ENCODE results near the gene NT5M.

The NT5M gene

DNA sequence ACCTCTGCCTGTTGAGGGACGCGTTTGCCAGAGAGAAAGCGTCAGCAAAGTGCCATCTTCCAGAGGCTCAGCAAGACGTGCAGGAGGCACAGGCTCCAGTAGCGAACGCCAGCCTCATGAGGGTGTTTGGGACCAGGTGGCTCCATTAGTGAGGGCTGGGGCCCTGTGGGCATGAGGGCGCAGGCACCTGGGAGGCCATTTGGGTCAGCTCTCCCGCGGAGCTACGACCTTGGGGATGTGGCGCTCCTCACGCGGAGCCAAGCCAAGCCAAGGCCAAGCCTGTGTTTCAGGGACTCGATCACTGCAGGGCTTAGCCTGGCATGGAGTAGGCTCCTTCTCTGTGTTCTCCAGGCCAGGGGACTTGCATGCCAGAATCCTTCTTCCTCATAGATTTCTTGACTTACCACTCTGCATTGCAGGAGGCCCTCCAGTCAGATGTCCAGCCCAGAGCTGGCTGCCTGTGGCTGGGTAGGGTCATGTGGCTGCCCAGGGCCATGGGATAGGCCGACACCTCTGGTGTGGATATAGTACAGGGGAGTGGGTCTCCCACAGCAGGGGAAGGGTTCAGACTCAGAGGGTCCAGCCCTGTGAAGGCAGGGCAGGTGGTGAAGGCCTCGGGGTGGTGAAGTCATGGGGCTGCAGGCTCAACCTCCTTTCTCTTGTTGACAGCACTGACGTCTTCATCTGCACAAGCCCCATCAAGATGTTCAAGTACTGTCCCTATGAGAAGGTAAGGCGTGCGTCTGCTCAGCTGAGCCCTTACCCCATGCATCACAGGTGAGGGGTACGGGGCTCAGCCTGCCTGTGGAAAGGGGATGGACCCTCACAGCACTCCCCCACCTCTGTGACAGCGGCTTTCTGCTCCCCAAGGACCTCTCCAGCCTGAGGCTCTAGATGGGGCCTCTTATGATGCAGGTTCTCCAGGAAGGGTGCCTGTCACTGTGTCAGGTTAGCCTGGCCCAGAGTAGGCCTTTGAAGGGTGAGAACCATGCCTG lies 19.6 kb downstream of the NT5M start:
- Histone ChIP-seq H2AK5ac (ENCODE audit: low read depth, low read length) (no peak overlapping the region), H3K4me3 (ENCODE audit: low read length in 2 of 2) (no peak overlapping the region), H2AFZ (ENCODE audit: low read length) (no peak overlapping the region), H2BK12ac (ENCODE audit: low read length) (no peak overlapping the region), H3K4me1 (ENCODE audit: control insufficient read depth in 2 of 2, insufficient read depth in 1 of 2, low read depth in 1 of 2, low read length in 2 of 2) (no peaks in the 10 kb centered on the region), H2BK120ac (ENCODE audit: low read depth, low read length) (no peak overlapping the region), H3K4me2 (ENCODE audit: insufficient read depth, low read length, poor library complexity, severe bottlenecking) (no peak overlapping the region), H3K36me3 (replicated peaks in 1 of 2; ENCODE audit: control insufficient read depth in 2 of 2, insufficient read depth in 2 of 2, low read length in 2 of 2) (peaks cover 0 to 16% of the 10 kb centered on the region in 2 donors), H3K9me3 (replicated peaks in 1 of 2; ENCODE audit: control insufficient read depth in 2 of 2, insufficient read depth in 1 of 2, low read depth in 1 of 2, low read length in 2 of 2) (peaks cover 0 to 2% of the 10 kb centered on the region in 2 donors), H2BK15ac (ENCODE audit: low read length) (no peak overlapping the region), H2BK5ac (ENCODE audit: low read length) (no peak overlapping the region), H3K27me3 (ENCODE audit: control insufficient read depth in 3 of 3, insufficient read depth in 3 of 3, low read depth in 1 of 3, low read length in 3 of 3) (no peaks in the 10 kb centered on the region), H4K8ac (ENCODE audit: low read depth, low read length) (peak overlapping the region; percentile 43), H3K14ac (ENCODE audit: low read length) (peak overlapping the region; percentile 56), H3K27ac (replicated peaks; ENCODE audit: low read length) (no peak overlapping the region), H3K23ac (ENCODE audit: low read depth, low read length, poor library complexity) (no peak overlapping the region), H3K79me1 (ENCODE audit: low read depth, low read length) (no peaks in the 10 kb centered on the region), H3K18ac (ENCODE audit: low read length) (peak overlapping the region; percentile 48), H3K4ac (ENCODE audit: low read length) (peak overlapping the region; percentile 76), H4K91ac (ENCODE audit: low read depth, low read length, poor library complexity) (peak overlapping the region; percentile 53), H3K9ac (ENCODE audit: low read depth, low read length, poor library complexity) (no peak overlapping the region)
- no CpG with 5 or more reads among the region's 21 CpGs for WGBS, 2 donors (ENCODE audit: extremely low coverage in 2 of 2, insufficient read length in 2 of 2, insufficient replicate concordance in 1 of 2)
- DNase-seq (ENCODE audit: low spot score), result no peak

DNA sequence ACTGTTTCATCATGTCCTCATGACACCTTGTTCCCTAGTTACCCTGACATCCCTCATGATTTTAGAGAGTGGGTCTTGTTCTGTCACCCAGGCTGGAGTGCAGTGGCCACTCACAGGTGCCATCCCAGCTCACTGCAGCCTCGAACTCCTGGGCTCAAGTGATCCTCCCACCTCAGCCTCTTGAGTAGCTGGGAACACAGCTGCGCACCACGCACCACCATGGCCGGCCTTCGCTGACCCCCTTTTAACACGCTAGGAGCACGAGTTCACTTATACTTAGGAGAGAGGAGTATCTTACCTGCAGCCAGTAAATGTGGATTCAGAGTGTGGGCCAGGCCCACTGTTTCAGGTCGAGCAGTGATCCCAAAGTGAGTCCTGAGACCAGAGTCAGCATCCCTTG lies 21.4 kb downstream of the NT5M start:
- Histone ChIP-seq H3K23ac (ENCODE audit: low read depth, low read length, poor library complexity) (no peak overlapping the region), H3K18ac (ENCODE audit: low read length) (no peak overlapping the region), H3K36me3 (replicated peaks in 1 of 2; ENCODE audit: control insufficient read depth in 2 of 2, insufficient read depth in 2 of 2, low read length in 2 of 2) (peaks cover 0 to 16% of the 10 kb centered on the region in 2 donors), H3K4ac (ENCODE audit: low read length) (no peak overlapping the region), H3K4me3 (ENCODE audit: low read length in 2 of 2) (no peak overlapping the region), H3K4me1 (ENCODE audit: control insufficient read depth in 2 of 2, insufficient read depth in 1 of 2, low read depth in 1 of 2, low read length in 2 of 2) (no peaks in the 10 kb centered on the region), H3K14ac (ENCODE audit: low read length) (no peak overlapping the region), H3K9me3 (replicated peaks in 1 of 2; ENCODE audit: control insufficient read depth in 2 of 2, insufficient read depth in 1 of 2, low read depth in 1 of 2, low read length in 2 of 2) (peaks cover 0 to 2% of the 10 kb centered on the region in 2 donors), H3K9ac (ENCODE audit: low read depth, low read length, poor library complexity) (peak overlapping the region; percentile 18), H2AK5ac (ENCODE audit: low read depth, low read length) (no peak overlapping the region), H3K4me2 (ENCODE audit: insufficient read depth, low read length, poor library complexity, severe bottlenecking) (no peak overlapping the region), H2BK120ac (ENCODE audit: low read depth, low read length) (no peak overlapping the region), H2BK12ac (ENCODE audit: low read length) (no peak overlapping the region), H3K27ac (replicated peaks; ENCODE audit: low read length) (no peak overlapping the region), H2AFZ (ENCODE audit: low read length) (no peak overlapping the region), H4K91ac (ENCODE audit: low read depth, low read length, poor library complexity) (no peak overlapping the region), H2BK5ac (ENCODE audit: low read length) (no peak overlapping the region), H3K27me3 (ENCODE audit: control insufficient read depth in 3 of 3, insufficient read depth in 3 of 3, low read depth in 1 of 3, low read length in 3 of 3) (no peaks in the 10 kb centered on the region), H3K79me1 (ENCODE audit: low read depth, low read length) (no peaks in the 10 kb centered on the region), H2BK15ac (ENCODE audit: low read length) (no peak overlapping the region), H4K8ac (ENCODE audit: low read depth, low read length) (no peak overlapping the region)
- no peak for DNase-seq (ENCODE audit: low spot score)
- WGBS, 2 donors (ENCODE audit: extremely low coverage in 2 of 2, insufficient read length in 2 of 2, insufficient replicate concordance in 1 of 2), result no CpG with 5 or more reads among the region's 8 CpGs

DNA sequence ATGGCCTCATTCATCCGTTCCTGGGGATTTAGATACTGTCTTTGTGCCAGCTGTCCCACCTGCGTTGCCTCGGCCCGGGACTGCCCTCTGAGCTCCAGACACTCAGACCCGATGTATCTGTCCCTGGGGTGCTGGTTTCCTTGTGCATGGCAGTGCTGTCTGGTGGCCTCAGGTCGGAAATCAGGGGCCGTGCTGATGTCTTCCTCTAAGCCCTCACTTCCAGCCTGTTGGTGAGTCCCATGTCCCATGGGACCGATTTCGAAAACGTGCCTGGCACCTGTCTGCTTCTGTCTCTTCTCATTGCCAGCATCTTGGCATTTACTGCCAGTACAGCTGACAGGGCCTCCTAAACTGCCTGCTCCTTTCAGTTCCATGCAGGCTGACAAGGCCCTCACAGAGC lies 22.1 kb downstream of the NT5M start:
- Histone ChIP-seq H3K79me1 (ENCODE audit: low read depth, low read length) (no peaks in the 10 kb centered on the region), H3K9ac (ENCODE audit: low read depth, low read length, poor library complexity) (no peak overlapping the region), H3K27ac (replicated peaks; ENCODE audit: low read length) (no peak overlapping the region), H2BK5ac (ENCODE audit: low read length) (no peak overlapping the region), H3K18ac (ENCODE audit: low read length) (no peak overlapping the region), H2BK15ac (ENCODE audit: low read length) (no peak overlapping the region), H3K23ac (ENCODE audit: low read depth, low read length, poor library complexity) (no peak overlapping the region), H4K91ac (ENCODE audit: low read depth, low read length, poor library complexity) (no peak overlapping the region), H3K27me3 (ENCODE audit: control insufficient read depth in 3 of 3, insufficient read depth in 3 of 3, low read depth in 1 of 3, low read length in 3 of 3) (no peaks in the 10 kb centered on the region), H2AFZ (ENCODE audit: low read length) (no peak overlapping the region), H3K4me2 (ENCODE audit: insufficient read depth, low read length, poor library complexity, severe bottlenecking) (no peak overlapping the region), H3K4me1 (ENCODE audit: control insufficient read depth in 2 of 2, insufficient read depth in 1 of 2, low read depth in 1 of 2, low read length in 2 of 2) (no peaks in the 10 kb centered on the region), H3K4me3 (ENCODE audit: low read length in 2 of 2) (no peak overlapping the region), H3K9me3 (replicated peaks in 1 of 2; ENCODE audit: control insufficient read depth in 2 of 2, insufficient read depth in 1 of 2, low read depth in 1 of 2, low read length in 2 of 2) (peaks cover 0 to 2% of the 10 kb centered on the region in 2 donors), H3K4ac (ENCODE audit: low read length) (no peak overlapping the region), H4K8ac (ENCODE audit: low read depth, low read length) (peak overlapping the region; percentile 65), H2BK120ac (ENCODE audit: low read depth, low read length) (no peak overlapping the region), H3K14ac (ENCODE audit: low read length) (no peak overlapping the region), H2BK12ac (ENCODE audit: low read length) (no peak overlapping the region), H2AK5ac (ENCODE audit: low read depth, low read length) (peak overlapping the region; percentile 54), H3K36me3 (replicated peaks in 1 of 2; ENCODE audit: control insufficient read depth in 2 of 2, insufficient read depth in 2 of 2, low read length in 2 of 2) (peaks cover 0 to 16% of the 10 kb centered on the region in 2 donors)
- no CpG with 5 or more reads among the region's 10 CpGs for WGBS, 2 donors (ENCODE audit: extremely low coverage in 2 of 2, insufficient read length in 2 of 2, insufficient replicate concordance in 1 of 2)
- DNase-seq (ENCODE audit: low spot score), result no peak

DNA sequence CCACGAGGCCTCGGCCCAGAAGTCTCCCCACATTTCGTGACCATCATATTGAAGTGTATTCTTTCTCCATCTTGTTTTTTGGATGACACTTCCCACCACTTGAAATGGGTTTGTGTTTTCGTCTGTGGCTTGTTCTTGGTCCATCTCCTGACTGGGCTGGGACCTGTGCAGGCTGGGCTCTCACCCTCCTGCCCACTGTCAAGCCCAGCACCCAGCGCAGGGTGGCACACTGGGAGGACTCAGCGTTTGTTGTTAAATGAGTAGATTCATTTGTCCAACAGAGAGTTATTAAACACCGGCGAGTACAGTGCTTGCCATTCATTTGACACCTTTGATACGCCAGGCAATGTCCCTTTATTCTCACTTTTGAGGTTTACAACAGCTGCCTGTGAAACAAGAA lies 22.6 kb downstream of the NT5M start:
- no peaks in the 10 kb centered on the region for H3K79me1 ChIP-seq (ENCODE audit: low read depth, low read length)
- H3K9me3 ChIP-seq (replicated peaks in 1 of 2; ENCODE audit: control insufficient read depth in 2 of 2, insufficient read depth in 1 of 2, low read depth in 1 of 2, low read length in 2 of 2), result peaks cover 0 to 2% of the 10 kb centered on the region in 2 donors
- WGBS, 2 donors (ENCODE audit: extremely low coverage in 2 of 2, insufficient read length in 2 of 2, insufficient replicate concordance in 1 of 2), result no CpG with 5 or more reads among the region's 9 CpGs
- no peak overlapping the region for H2BK12ac ChIP-seq (ENCODE audit: low read length)
- H3K4me3 ChIP-seq (ENCODE audit: low read length in 2 of 2), result no peak overlapping the region
- H3K9ac ChIP-seq (ENCODE audit: low read depth, low read length, poor library complexity), result no peak overlapping the region
- DNase-seq (ENCODE audit: low spot score), result no peak
- no peak overlapping the region for H3K14ac ChIP-seq (ENCODE audit: low read length)
- H3K27ac ChIP-seq (replicated peaks; ENCODE audit: low read length), result no peak overlapping the region
- peaks cover 0 to 16% of the 10 kb centered on the region in 2 donors for H3K36me3 ChIP-seq (replicated peaks in 1 of 2; ENCODE audit: control insufficient read depth in 2 of 2, insufficient read depth in 2 of 2, low read length in 2 of 2)
- no peak overlapping the region for H3K4me2 ChIP-seq (ENCODE audit: insufficient read depth, low read length, poor library complexity, severe bottlenecking)
- H3K4me1 ChIP-seq (ENCODE audit: control insufficient read depth in 2 of 2, insufficient read depth in 1 of 2, low read depth in 1 of 2, low read length in 2 of 2), result no peaks in the 10 kb centered on the region
- no peak overlapping the region for H3K18ac ChIP-seq (ENCODE audit: low read length)
- H4K91ac ChIP-seq (ENCODE audit: low read depth, low read length, poor library complexity), result no peak overlapping the region
- no peak overlapping the region for H2AK5ac ChIP-seq (ENCODE audit: low read depth, low read length)
- H3K27me3 ChIP-seq (ENCODE audit: control insufficient read depth in 3 of 3, insufficient read depth in 3 of 3, low read depth in 1 of 3, low read length in 3 of 3), result no peaks in the 10 kb centered on the region
- H3K4ac ChIP-seq (ENCODE audit: low read length), result no peak overlapping the region
- H2BK15ac ChIP-seq (ENCODE audit: low read length), result no peak overlapping the region
- H4K8ac ChIP-seq (ENCODE audit: low read depth, low read length), result no peak overlapping the region
- H2BK5ac ChIP-seq (ENCODE audit: low read length), result no peak overlapping the region
- no peak overlapping the region for H2AFZ ChIP-seq (ENCODE audit: low read length)
- no peak overlapping the region for H3K23ac ChIP-seq (ENCODE audit: low read depth, low read length, poor library complexity)
- H2BK120ac ChIP-seq (ENCODE audit: low read depth, low read length), result no peak overlapping the region

Data from neuronal stem cell (in vitro differentiated cells).